BE2C (cell line): ENCODE results near the gene RPP25.
"Not testable (repeated sequence)": the region's sequence is repeated elsewhere in the genome, so short reads cannot be mapped to it uniquely, and the experiment has no call there.

ENCODE experiments used
- DNase-seq: peaks from one replicate; pipeline ENCODE4 v3.0.0-alpha.2; 2020
- H3K27me3 ChIP-seq: fragments of 250-450 bp; sonication (Bioruptor Pico); 2 replicates; pipeline ENCODE4 v1.5.1; 2020; ENCODE audit warnings: mild to moderate bottlenecking
- H3K36me3 ChIP-seq: fragments of 250-450 bp; sonication (Bioruptor Pico); 2 replicates; pipeline ENCODE4 v1.5.1; 2020; ENCODE audit warnings: mild to moderate bottlenecking
- H3K4me1 ChIP-seq: fragments of 250-450 bp; sonication (Bioruptor Pico); 2 replicates; pipeline ENCODE4 v1.5.1; 2020
- H3K4me3 ChIP-seq: 2 replicates; pipeline ENCODE4 v1.5.1; 2011; ENCODE audit warnings: low read depth, low read length
- H3K9me3 ChIP-seq: fragments of 250-450 bp; sonication (Bioruptor Pico); 2 replicates; pipeline ENCODE4 v1.5.1; 2020
- CTCF ChIP-seq: IDR thresholded peaks from 2 replicates; pipeline ENCODE4 v1.5.1; 2012; ENCODE audit warnings: mild to moderate bottlenecking, low read depth, low read length

The RPP25 gene

DNA sequence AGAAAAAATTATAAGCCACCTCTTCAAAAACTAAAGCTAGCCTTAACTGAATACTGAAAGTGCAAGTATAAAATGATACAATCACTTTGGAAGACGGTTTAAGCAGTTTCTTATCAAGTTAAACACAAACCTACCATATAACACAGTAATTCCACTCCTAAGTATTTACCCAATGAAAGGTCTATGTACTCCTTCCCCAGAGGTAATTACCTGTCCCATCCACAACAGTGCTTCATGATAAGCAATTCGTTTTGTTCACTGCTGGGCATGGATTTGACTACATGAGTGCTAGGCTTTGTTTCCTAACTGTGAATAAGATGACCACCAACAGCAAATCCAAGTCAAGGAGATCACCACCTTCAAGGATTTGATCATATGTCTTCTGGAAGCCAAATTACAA lies 23.0 kb downstream of the RPP25 start:
- TF ChIP-seq CTCF: no peak
- Histone ChIP-seq H3K9me3 (no peaks in the 10 kb centered on the region; the same call in 1 of the 2 replicates), H3K27me3 (no peaks in the 10 kb centered on the region), H3K4me3 (no peak overlapping the region), H3K36me3 (peaks cover 40% of the 10 kb centered on the region), H3K4me1 (no peaks in the 10 kb centered on the region)
- no peak for DNase-seq

- Histone ChIP-seq H3K36me3 (peaks cover 68% of the 10 kb centered on the region), H3K4me3 (no peak overlapping the region), H3K27me3 (no peaks in the 10 kb centered on the region), H3K9me3 (no peaks in the 10 kb centered on the region; the same call in 1 of the 2 replicates), H3K4me1 (no peaks in the 10 kb centered on the region)
- TF ChIP-seq CTCF: no peak
- no peak for DNase-seq
Measured at GRCh38 chr15:74928771-74929198, 27.8 kb downstream of the RPP25 start.

DNA sequence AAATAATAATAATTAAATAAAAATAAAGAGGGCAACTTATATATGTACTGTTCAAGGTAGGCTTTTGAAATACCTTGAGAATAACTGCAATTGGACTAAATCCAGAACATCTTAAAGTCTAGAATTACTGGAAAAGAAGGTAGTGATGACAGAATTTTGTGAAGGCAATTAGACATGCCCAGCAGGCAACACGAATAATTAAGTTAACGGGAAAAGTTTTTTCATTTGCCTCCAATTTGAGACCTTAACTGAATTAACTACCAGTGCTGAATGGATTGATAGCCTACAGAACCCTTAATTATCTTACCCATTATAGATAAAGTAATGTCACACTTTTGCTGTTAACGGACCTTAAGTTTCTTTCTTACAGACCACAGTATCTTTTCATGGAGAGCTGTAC lies 32.0 kb downstream of the RPP25 start:
- no peak for TF ChIP-seq CTCF
- Histone ChIP-seq H3K27me3 (no peaks in the 10 kb centered on the region), H3K36me3 (peaks cover 87% of the 10 kb centered on the region), H3K4me3 (no peak overlapping the region), H3K9me3 (no peaks in the 10 kb centered on the region; the same call in 1 of the 2 replicates), H3K4me1 (no peaks in the 10 kb centered on the region)
- DNase-seq: no peak

GRCh38 chr15:74920456-74920855 lies 36.1 kb downstream of the RPP25 start:
- H3K4me3 ChIP-seq: no peak overlapping the region
- H3K4me1 ChIP-seq: no peaks in the 10 kb centered on the region
- DNase-seq: no peak
- H3K36me3 ChIP-seq: peaks cover 93% of the 10 kb centered on the region
- no peaks in the 10 kb centered on the region for H3K27me3 ChIP-seq
- no peaks in the 10 kb centered on the region for H3K9me3 ChIP-seq
- no peak for TF ChIP-seq CTCF

DNA sequence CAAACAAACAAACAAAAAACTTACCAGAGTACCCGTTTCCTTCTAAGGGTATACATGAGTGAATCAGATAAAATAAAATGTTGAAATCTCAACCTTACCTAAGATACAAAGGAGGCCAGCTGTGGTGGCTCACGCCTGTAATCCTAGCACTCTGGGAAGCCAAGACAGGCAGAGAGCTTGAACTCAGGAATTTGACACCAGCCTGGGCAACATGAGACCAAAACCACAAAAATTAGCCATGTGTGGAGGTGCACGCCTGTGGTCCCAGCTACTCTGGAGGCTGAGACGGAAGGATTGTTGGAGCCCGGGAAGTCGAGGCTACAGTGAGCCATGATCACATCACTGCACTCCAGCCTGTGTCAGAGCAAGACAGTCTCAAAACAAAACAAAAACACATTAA lies 38.9 kb downstream of the RPP25 start:
- no peak for DNase-seq
- TF ChIP-seq CTCF: no peak
- Histone ChIP-seq H3K27me3 (no peaks in the 10 kb centered on the region), H3K36me3 (peaks cover 91% of the 10 kb centered on the region), H3K4me1 (no peaks in the 10 kb centered on the region), H3K9me3 (no peaks in the 10 kb centered on the region; the same call in 1 of the 2 replicates), H3K4me3 (no peak overlapping the region)

- H3K9me3 ChIP-seq, H3K4me3 ChIP-seq, H3K4me1 ChIP-seq, H3K27me3 ChIP-seq, DNase-seq: not testable (repeated sequence)
- H3K36me3 ChIP-seq: peaks cover 64% of the 10 kb centered on the region
Measured at GRCh38 chr15:74913799-74914198, 42.8 kb downstream of the RPP25 start.

- no peaks in the 10 kb centered on the region for H3K27me3 ChIP-seq
- DNase-seq: no peak
- H3K9me3 ChIP-seq: no peaks in the 10 kb centered on the region; the same call in 1 of the 2 replicates
- peaks cover 56% of the 10 kb centered on the region for H3K36me3 ChIP-seq
- H3K4me1 ChIP-seq: no peaks in the 10 kb centered on the region
- no peak overlapping the region for H3K4me3 ChIP-seq
- no peak for TF ChIP-seq CTCF
Measured at GRCh38 chr15:74913041-74913440, 43.5 kb downstream of the RPP25 start.
